ENCODE data around the gene PATZ1.

The PATZ1 gene

GRCh38 chr22:31305194-31305593, 41.0 kb downstream of the PATZ1 start:
- H3K27me3 Mint-ChIP-seq, result no peaks in the 10 kb centered on the region
- ATAC-seq, result no peak
- no peak overlapping the region for H3K4me3 Mint-ChIP-seq
- H3K4me1 Mint-ChIP-seq, result peaks cover 60% of the 10 kb centered on the region
- H3K36me3 Mint-ChIP-seq (ENCODE audit: low read depth), result no peaks in the 10 kb centered on the region
- DNase-seq, result no peak
- no peaks in the 10 kb centered on the region for H3K9me3 Mint-ChIP-seq
- H3K27ac Mint-ChIP-seq, result no peak overlapping the region

- Mint-ChIP-seq H3K4me1 (peaks cover 46% of the 10 kb centered on the region), H3K9me3 (no peaks in the 10 kb centered on the region), H3K27ac (peak overlapping the region; percentile 9), H3K27me3 (no peaks in the 10 kb centered on the region), H3K4me3 (no peak overlapping the region), H3K36me3 (ENCODE audit: low read depth) (no peaks in the 10 kb centered on the region)
- peak; percentile 78 for ATAC-seq
- DNase-seq, result no peak
These were observed 43.6 kb downstream of the PATZ1 start for GRCh38 chr22:31302537-31302936.

GRCh38 chr22:31302006-31302405, 44.1 kb downstream of the PATZ1 start:
- H3K36me3 Mint-ChIP-seq (ENCODE audit: low read depth), result no peaks in the 10 kb centered on the region
- H3K9me3 Mint-ChIP-seq, result no peaks in the 10 kb centered on the region
- no peak overlapping the region for H3K27ac Mint-ChIP-seq
- H3K4me3 Mint-ChIP-seq, result no peak overlapping the region
- ATAC-seq (no peak), DNase-seq (no peak)
- peaks cover 44% of the 10 kb centered on the region for H3K4me1 Mint-ChIP-seq
- no peaks in the 10 kb centered on the region for H3K27me3 Mint-ChIP-seq

GRCh38 chr22:31300896-31301295, 45.2 kb downstream of the PATZ1 start:
- ATAC-seq (no peak), DNase-seq (no peak)
- H3K27ac Mint-ChIP-seq, result no peak overlapping the region
- H3K9me3 Mint-ChIP-seq, result no peaks in the 10 kb centered on the region
- no peaks in the 10 kb centered on the region for H3K27me3 Mint-ChIP-seq
- peaks cover 44% of the 10 kb centered on the region for H3K4me1 Mint-ChIP-seq
- H3K4me3 Mint-ChIP-seq, result no peak overlapping the region
- no peaks in the 10 kb centered on the region for H3K36me3 Mint-ChIP-seq (ENCODE audit: low read depth)

GRCh38 chr22:31295831-31296657, 50.1 kb downstream of the PATZ1 start:
- H3K4me3 Mint-ChIP-seq, result peak overlapping the region; percentile 68
- no peak for DNase-seq
- ATAC-seq, result no peak

GRCh38 chr22:31295360-31295759, 50.8 kb downstream of the PATZ1 start:
- H3K27me3 Mint-ChIP-seq, result no peaks in the 10 kb centered on the region
- peak overlapping the region; percentile 68 for H3K4me3 Mint-ChIP-seq
- DNase-seq (no peak), ATAC-seq (no peak)
- H3K36me3 Mint-ChIP-seq (ENCODE audit: low read depth), result peaks cover 2% of the 10 kb centered on the region
- H3K9me3 Mint-ChIP-seq, result no peaks in the 10 kb centered on the region
- peak overlapping the region; percentile 78 for H3K27ac Mint-ChIP-seq
- H3K4me1 Mint-ChIP-seq, result peaks cover 57% of the 10 kb centered on the region

More at GRCh38 chr22:31295831-31296657, 50.1 kb downstream of the PATZ1 start:
- Mint-ChIP-seq H3K27me3 (no peaks in the 10 kb centered on the region), H3K4me1 (peaks cover 61% of the 10 kb centered on the region), H3K36me3 (ENCODE audit: low read depth) (peaks cover 2% of the 10 kb centered on the region), H3K9me3 (no peaks in the 10 kb centered on the region), H3K27ac (peak overlapping the region; percentile 78)

GRCh38 chr22:31292236-31292989, 53.7 kb downstream of the PATZ1 start, which contains the start of gene PIK3IP1:
TSS of gene PIK3IP1 (minus strand) at chr22:31292488. CDS start at chr22:31292344, 144 bp downstream.
- ATAC-seq (peak; percentile 64), DNase-seq (peak; percentile 83)
- Mint-ChIP-seq H3K36me3 (ENCODE audit: low read depth) (peaks cover 8% of the 10 kb centered on the region), H3K27me3 (no peaks in the 10 kb centered on the region), H3K27ac (peak within 1 kb of the TSS; percentile 91), H3K4me1 (peaks cover 80% of the 10 kb centered on the region), H3K4me3 (peak within 1 kb of the TSS; percentile 92), H3K9me3 (no peaks in the 10 kb centered on the region)

GRCh38 chr22:31291481-31292235, 54.5 kb downstream of the PATZ1 start:
- Mint-ChIP-seq H3K9me3 (no peaks in the 10 kb centered on the region), H3K4me3 (peak overlapping the region; percentile 92), H3K27me3 (no peaks in the 10 kb centered on the region), H3K27ac (peak overlapping the region; percentile 91), H3K36me3 (ENCODE audit: low read depth) (peaks cover 8% of the 10 kb centered on the region), H3K4me1 (peaks cover 81% of the 10 kb centered on the region)
- no peak for ATAC-seq
- DNase-seq, result peak; percentile 26

GRCh38 chr22:31290494-31291471, 55.4 kb downstream of the PATZ1 start:
- Mint-ChIP-seq H3K4me1 (peaks cover 81% of the 10 kb centered on the region), H3K27ac (peak overlapping the region; percentile 97), H3K9me3 (no peaks in the 10 kb centered on the region), H3K36me3 (ENCODE audit: low read depth) (peaks cover 8% of the 10 kb centered on the region), H3K27me3 (no peaks in the 10 kb centered on the region), H3K4me3 (peak overlapping the region; percentile 92)
- DNase-seq (peak; percentile 93), ATAC-seq (peak; percentile 81)

- DNase-seq (no peak), ATAC-seq (no peak)
- peaks cover 7% of the 10 kb centered on the region for H3K36me3 Mint-ChIP-seq (ENCODE audit: low read depth)
- H3K4me1 Mint-ChIP-seq, result peaks cover 86% of the 10 kb centered on the region
- no peaks in the 10 kb centered on the region for H3K27me3 Mint-ChIP-seq
- H3K27ac Mint-ChIP-seq, result peak overlapping the region; percentile 97
- H3K9me3 Mint-ChIP-seq, result no peaks in the 10 kb centered on the region
- H3K4me3 Mint-ChIP-seq, result peak overlapping the region; percentile 92
These were observed 56.8 kb downstream of the PATZ1 start for GRCh38 chr22:31289344-31289743.

- DNase-seq, result no peak
- Mint-ChIP-seq H3K36me3 (ENCODE audit: low read depth) (peaks cover 6% of the 10 kb centered on the region), H3K27ac (peak overlapping the region; percentile 97), H3K27me3 (no peaks in the 10 kb centered on the region), H3K4me1 (peaks cover 84% of the 10 kb centered on the region), H3K4me3 (peak overlapping the region; percentile 92), H3K9me3 (no peaks in the 10 kb centered on the region)
- ATAC-seq, result no peak
These were observed 57.5 kb downstream of the PATZ1 start for GRCh38 chr22:31288496-31289240.

- H3K27me3 Mint-ChIP-seq, result no peaks in the 10 kb centered on the region
- DNase-seq (no peak), ATAC-seq (no peak)
- H3K4me3 Mint-ChIP-seq, result peak overlapping the region; percentile 92
- H3K36me3 Mint-ChIP-seq (ENCODE audit: low read depth), result peaks cover 6% of the 10 kb centered on the region
- peak overlapping the region; percentile 86 for H3K27ac Mint-ChIP-seq
- peaks cover 84% of the 10 kb centered on the region for H3K4me1 Mint-ChIP-seq
- no peaks in the 10 kb centered on the region for H3K9me3 Mint-ChIP-seq
These were observed 58.2 kb downstream of the PATZ1 start for GRCh38 chr22:31287818-31288495.

All from activated naive CD8-positive, alpha-beta T cell treated with anti-CD3 and anti-CD28 coated beads, Interleukin-2, amount 50 U/mL, for 24 hours (primary cell).